CD4-positive, alpha-beta memory T cell (primary cell): ENCODE results near the gene DENND5A. TPM values are rescaled to one million over a fixed set of nuclear protein-coding genes. Genes with fewer than 3 reads are reported as not detected.
"Not testable (repeated sequence)": the region's sequence is repeated elsewhere in the genome, so short reads cannot be mapped to it uniquely, and the experiment has no call there.

Experiments
- CTCF ChIA-PET: fragments of 350-600 bp; sonication (Branson Sonifier 250); formaldehyde crosslinking; loops from one replicate; lab custom pipeline; 2021; ENCODE audit warnings: inconsistent platforms; ENCODE audit not compliant: partially characterized antibody; lab: Charles Lee
- POLR2A ChIA-PET: fragments of 350-600 bp; sonication (Branson Sonifier 250); formaldehyde crosslinking; loops from one replicate; lab custom pipeline; 2021; ENCODE audit not compliant: partially characterized antibody; lab: Charles Lee
- DNase-seq, 5 donors: peaks; one replicate each; pipeline versions ENCODE4 v3.0.0 to v3.0.0-alpha.2; 2020 to 2022; ENCODE audit warnings: mixed read lengths in 1 of 5
- H3K27ac ChIP-seq: one replicate; pipeline ENCODE4 v1.7.0; 2013; ENCODE audit warnings: low read depth, low read length
- H3K27me3 ChIP-seq: 2 replicates; pipeline ENCODE4 v1.7.0; 2013; ENCODE audit warnings: mild to moderate bottlenecking, low read length, moderate library complexity; ENCODE audit not compliant: insufficient read depth
- H3K36me3 ChIP-seq: 2 replicates; pipeline ENCODE4 v1.7.0; 2013; ENCODE audit warnings: mild to moderate bottlenecking, low read length, moderate library complexity; ENCODE audit not compliant: insufficient read depth
- H3K4me1 ChIP-seq: 2 replicates; pipeline ENCODE4 v1.7.0; 2013; ENCODE audit warnings: mild to moderate bottlenecking, low read length, moderate library complexity; ENCODE audit not compliant: insufficient read depth
- H3K4me3 ChIP-seq, 2 donors: one replicate each; pipeline ENCODE4 v1.7.0; 2013; ENCODE audit warnings: low read length in 2 of 2, mild to moderate bottlenecking in 1 of 2
- H3K9me3 ChIP-seq, 2 donors: one replicate each; pipeline ENCODE4 v1.7.0; 2013; ENCODE audit warnings: low read length in 2 of 2, control low read depth in 1 of 2; ENCODE audit not compliant: control insufficient read depth in 1 of 2
- H3K27ac Mint-ChIP-seq, 7 donors: one replicate each; pipeline ENCODE4 v1.8.0; 2020 to 2021; ENCODE audit warnings: mixed read lengths in 7 of 7, mild to moderate bottlenecking in 6 of 7, inconsistent platforms in 3 of 7, moderate library complexity in 3 of 7
- H3K27me3 Mint-ChIP-seq, 2 donors: one replicate each; pipeline ENCODE4 v1.8.0; 2020 to 2021; ENCODE audit warnings: mixed read lengths in 2 of 2
- H3K36me3 Mint-ChIP-seq, 2 donors: one replicate each; pipeline ENCODE4 v1.8.0; 2020 to 2021; ENCODE audit warnings: mixed read lengths in 2 of 2, inconsistent platforms in 1 of 2, mild to moderate bottlenecking in 1 of 2
- H3K4me1 Mint-ChIP-seq, 4 donors: one replicate each; pipeline ENCODE4 v1.8.0; 2020 to 2021; ENCODE audit warnings: mixed read lengths in 4 of 4, mild to moderate bottlenecking in 1 of 4
- H3K4me3 Mint-ChIP-seq, 8 donors: one replicate each; pipeline ENCODE4 v1.8.0; 2020 to 2021; ENCODE audit warnings: mixed read lengths in 8 of 8, mild to moderate bottlenecking in 7 of 8, moderate library complexity in 6 of 8, inconsistent platforms in 3 of 8
- H3K9me3 Mint-ChIP-seq, 8 donors: one replicate each; pipeline ENCODE4 v1.8.0; 2020 to 2021; ENCODE audit warnings: mixed read lengths in 8 of 8, mild to moderate bottlenecking in 5 of 8, inconsistent platforms in 3 of 8, moderate library complexity in 1 of 8
- intact Hi-C: fragments of 100-400 bp; cut with micrococcal nuclease; formaldehyde crosslinking; loops from one replicate; pipeline ENCODE4 v1.15.1; 2023
- polyA plus RNA-seq, 2 donors: library from polyadenylated mRNA; unstranded; fragments of 300-500 nt; fragmentation: Illumina TruSeq; gene quantifications; one replicate each; pipeline ENCODE4 v1.2.3, GENCODE V29; 2021
- total RNA-seq, 2 experiments: library from RNA; stranded (reverse); gene quantifications; one replicate each; pipeline ENCODE4 v1.2.3, GENCODE V29; 2021

The DENND5A gene
- total and polyA plus RNA-seq, 4 experiments from 2014 or later: 14.5 to 61.9 (median 49.1) TPM

DNA sequence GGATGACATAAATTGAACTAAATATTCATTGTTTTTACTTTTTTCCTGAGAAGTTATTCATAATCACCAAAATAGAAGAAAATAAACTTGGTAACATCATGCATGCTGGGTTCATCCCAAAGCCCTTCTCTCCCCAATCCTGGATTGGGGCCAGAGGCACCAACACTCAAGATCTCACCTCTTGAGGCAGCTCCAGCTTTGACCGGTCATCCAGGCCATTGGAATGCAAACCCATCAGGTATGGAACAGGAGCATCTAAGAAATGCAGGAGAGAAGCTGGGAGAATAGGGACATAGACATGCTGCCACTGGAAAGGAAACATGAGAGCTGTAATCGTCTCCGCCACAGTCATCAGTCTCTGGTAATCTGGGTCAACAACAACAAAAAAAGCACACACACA is 71.8 kb downstream of the DENND5A start:
- H3K36me3 Mint-ChIP-seq: peaks cover 12 to 39% of the 10 kb centered on the region in 2 donors
- CTCF ChIA-PET: interaction anchor here (0.6 kb wide), 1 partner anchor 1060 kb away, joined by 5 read pairs; no protein-coding TSS in a partner anchor

DNA sequence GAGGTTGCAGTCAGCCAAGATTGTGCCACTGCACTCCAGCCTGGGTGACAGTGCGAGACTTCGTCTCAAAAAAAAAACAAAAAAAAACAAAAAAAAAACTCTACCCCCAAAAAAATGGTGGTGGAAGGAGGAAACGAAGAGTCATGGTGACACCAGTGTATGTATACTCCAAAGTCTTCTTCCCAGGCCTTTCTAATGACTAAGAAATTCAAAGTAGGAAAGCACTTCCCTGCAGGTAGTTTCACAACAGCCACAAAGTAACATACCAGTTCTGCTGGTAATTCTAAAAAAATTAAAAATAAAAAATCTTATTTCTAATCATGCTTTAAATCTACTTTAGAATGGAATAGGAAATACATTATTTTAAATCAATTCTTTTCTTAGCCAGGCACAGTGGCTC is 72.6 kb downstream of the DENND5A start:
- H3K27me3 ChIP-seq: no peaks in the 10 kb centered on the region
- no peak overlapping the region for H3K4me3 ChIP-seq
- no peak overlapping the region for H3K4me3 Mint-ChIP-seq
- no peak for DNase-seq
- H3K36me3 Mint-ChIP-seq: peaks cover 14 to 45% of the 10 kb centered on the region in 2 donors
- H3K9me3 Mint-ChIP-seq: no peaks in the 10 kb centered on the region
- H3K27ac ChIP-seq: no peak overlapping the region
- H3K27ac Mint-ChIP-seq: no peak overlapping the region
- POLR2A ChIA-PET: no interaction called here
- peaks cover 9% of the 10 kb centered on the region for H3K36me3 ChIP-seq
- H3K4me1 Mint-ChIP-seq: no peaks in the 10 kb centered on the region
- no peaks in the 10 kb centered on the region for H3K27me3 Mint-ChIP-seq
- no peaks in the 10 kb centered on the region for H3K9me3 ChIP-seq
- intact Hi-C loops: no loop called here
- CTCF ChIA-PET: interaction anchor here (1.4 kb wide), 1 partner anchor 25 kb away, joined by 3 read pairs; no protein-coding TSS in a partner anchor
- no peaks in the 10 kb centered on the region for H3K4me1 ChIP-seq

More for the DNA sequence above, 71.8 kb downstream of the DENND5A start:
- H3K27ac ChIP-seq: no peak overlapping the region
- POLR2A ChIA-PET: no interaction called here
- intact Hi-C loops: no loop called here
- H3K27me3 ChIP-seq: no peaks in the 10 kb centered on the region
- no peak for DNase-seq
- no peaks in the 10 kb centered on the region for H3K4me1 Mint-ChIP-seq
- H3K4me1 ChIP-seq: no peaks in the 10 kb centered on the region
- no peak overlapping the region for H3K4me3 ChIP-seq
- peak overlapping the region in 2 of 7 donors; percentile 16 to 19 for H3K27ac Mint-ChIP-seq
- no peaks in the 10 kb centered on the region for H3K9me3 ChIP-seq
- H3K4me3 Mint-ChIP-seq: no peak overlapping the region
- H3K36me3 ChIP-seq: peaks cover 9% of the 10 kb centered on the region
- H3K9me3 Mint-ChIP-seq: no peaks in the 10 kb centered on the region
- no peaks in the 10 kb centered on the region for H3K27me3 Mint-ChIP-seq

- H3K27ac Mint-ChIP-seq, H3K36me3 ChIP-seq, H3K9me3 Mint-ChIP-seq, H3K4me3 Mint-ChIP-seq, DNase-seq, CTCF ChIA-PET, POLR2A ChIA-PET, H3K4me3 ChIP-seq, H3K27me3 Mint-ChIP-seq, H3K4me1 ChIP-seq, H3K27me3 ChIP-seq, H3K9me3 ChIP-seq, H3K4me1 Mint-ChIP-seq, H3K27ac ChIP-seq, intact Hi-C loops: not testable (repeated sequence)
- peaks cover 19 to 45% of the 10 kb centered on the region in 2 donors for H3K36me3 Mint-ChIP-seq
Observed at GRCh38 chr11:9190326-9191016, 74.7 kb downstream of the DENND5A start.

DNA sequence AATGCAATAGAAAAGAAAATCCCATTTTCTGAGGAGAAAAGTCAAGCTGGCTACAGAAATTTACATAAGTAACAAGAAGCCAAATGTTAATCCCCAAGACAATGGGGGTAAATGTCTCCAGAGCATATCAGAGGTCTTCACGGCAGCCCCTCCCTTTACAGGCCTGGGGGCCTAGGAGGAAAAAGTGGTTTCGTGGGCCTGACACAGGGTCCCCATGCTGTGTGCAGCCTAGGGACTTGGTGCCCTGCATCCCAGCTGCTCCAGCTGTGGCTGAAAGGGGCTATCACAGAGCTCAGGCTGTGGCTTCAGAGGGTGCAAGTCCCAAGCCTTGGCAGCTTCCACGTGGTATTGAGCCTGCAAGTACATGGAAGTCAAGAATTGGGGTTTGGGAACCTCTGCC is 76.3 kb downstream of the DENND5A start:
- H3K36me3 ChIP-seq, H3K27ac ChIP-seq, POLR2A ChIA-PET, DNase-seq, intact Hi-C loops, H3K4me3 ChIP-seq, H3K27me3 Mint-ChIP-seq, H3K9me3 ChIP-seq, H3K9me3 Mint-ChIP-seq, H3K4me1 Mint-ChIP-seq, H3K4me3 Mint-ChIP-seq, CTCF ChIA-PET, H3K27ac Mint-ChIP-seq, H3K27me3 ChIP-seq, H3K4me1 ChIP-seq: not testable (repeated sequence)
- peaks cover 21 to 44% of the 10 kb centered on the region in 2 donors for H3K36me3 Mint-ChIP-seq

DNA sequence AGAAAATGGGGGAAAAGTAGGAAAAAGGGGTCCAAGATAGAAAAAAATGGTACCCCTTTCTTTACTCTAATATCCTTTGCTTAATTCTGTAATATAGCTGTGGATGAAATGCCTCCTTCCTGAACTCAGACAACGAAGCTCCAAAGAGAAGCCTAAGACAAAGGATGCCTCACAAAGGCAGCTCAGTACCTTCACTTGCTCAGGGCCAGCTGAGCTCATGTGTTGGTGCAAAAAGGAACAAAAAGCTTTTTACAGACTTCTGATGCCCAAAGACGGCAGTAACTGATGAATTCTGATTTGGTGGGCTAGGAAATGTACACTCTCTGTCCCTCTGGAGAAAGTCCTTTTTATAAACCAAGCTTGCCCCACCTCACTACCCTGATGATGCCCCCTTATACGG is 77.5 kb downstream of the DENND5A start:
- no peak overlapping the region for H3K4me3 ChIP-seq
- no peak for DNase-seq
- no peaks in the 10 kb centered on the region for H3K9me3 ChIP-seq
- H3K27me3 ChIP-seq: no peaks in the 10 kb centered on the region
- H3K27me3 Mint-ChIP-seq: no peaks in the 10 kb centered on the region
- intact Hi-C loops: no loop called here
- H3K4me1 Mint-ChIP-seq: no peaks in the 10 kb centered on the region
- no peak overlapping the region for H3K4me3 Mint-ChIP-seq
- ChIA-PET POLR2A (no interaction called here), CTCF (interaction anchor here (1.3 to 1.4 kb wide), 2 partner anchors 22 to 319 kb away, joined by 3 to 4 read pairs; no protein-coding TSS in a partner anchor)
- no peaks in the 10 kb centered on the region for H3K9me3 Mint-ChIP-seq
- H3K27ac Mint-ChIP-seq: no peak overlapping the region
- H3K4me1 ChIP-seq: no peaks in the 10 kb centered on the region
- H3K36me3 Mint-ChIP-seq: peaks cover 18 to 35% of the 10 kb centered on the region in 2 donors
- H3K27ac ChIP-seq: no peak overlapping the region
- no peaks in the 10 kb centered on the region for H3K36me3 ChIP-seq

GRCh38 chr11:9184516-9184915 is 80.6 kb downstream of the DENND5A start:
- Mint-ChIP-seq H3K36me3 (peaks cover 22 to 24% of the 10 kb centered on the region in 2 donors), H3K9me3 (no peaks in the 10 kb centered on the region), H3K27ac (no peak overlapping the region), H3K27me3 (no peaks in the 10 kb centered on the region), H3K4me3 (no peak overlapping the region), H3K4me1 (no peaks in the 10 kb centered on the region)
- Histone ChIP-seq H3K27ac (no peak overlapping the region), H3K4me1 (no peaks in the 10 kb centered on the region), H3K9me3 (no peaks in the 10 kb centered on the region), H3K36me3 (no peaks in the 10 kb centered on the region), H3K27me3 (no peaks in the 10 kb centered on the region), H3K4me3 (no peak overlapping the region)
- intact Hi-C loops: no loop called here
- DNase-seq: no peak
- ChIA-PET CTCF (interaction anchor here (0.8 kb wide), 1 partner anchor 321 kb away, joined by 3 read pairs; no protein-coding TSS in a partner anchor), POLR2A (no interaction called here)

GRCh38 chr11:9182180-9182871 is 82.8 kb downstream of the DENND5A start:
- Mint-ChIP-seq H3K4me1 (peaks cover 0 to 2% (median 0%) of the 10 kb centered on the region in 4 donors), H3K27ac (peak overlapping the region in 2 of 7 donors; percentile 0 to 83), H3K4me3 (no peak overlapping the region), H3K9me3 (no peaks in the 10 kb centered on the region), H3K27me3 (no peaks in the 10 kb centered on the region), H3K36me3 (peaks cover 26% of the 10 kb centered on the region in 2 donors)
- Histone ChIP-seq H3K36me3 (peaks cover 7% of the 10 kb centered on the region), H3K27ac (no peak overlapping the region), H3K27me3 (no peaks in the 10 kb centered on the region), H3K9me3 (no peaks in the 10 kb centered on the region), H3K4me3 (no peak overlapping the region), H3K4me1 (no peaks in the 10 kb centered on the region)
- POLR2A ChIA-PET: no interaction called here
- CTCF ChIA-PET: interaction anchor here (0.6 to 1.1 kb wide), 4 partner anchors 9 to 324 kb away, joined by 3 to 5 read pairs (median 4); no protein-coding TSS in a partner anchor
- intact Hi-C loops: no loop called here
- no peak for DNase-seq
